Measurements from ENCODE around the gene NUPR2. TPM values are rescaled to one million over a fixed set of nuclear protein-coding genes. Genes with fewer than 3 reads are reported as not detected.
"Not testable (repeated sequence)": the region's sequence is repeated elsewhere in the genome, so short reads cannot be mapped to it uniquely, and the experiment has no call there.

The NUPR2 gene
- total RNA-seq, 2 donors from 2014 or later, result not detected

DNA sequence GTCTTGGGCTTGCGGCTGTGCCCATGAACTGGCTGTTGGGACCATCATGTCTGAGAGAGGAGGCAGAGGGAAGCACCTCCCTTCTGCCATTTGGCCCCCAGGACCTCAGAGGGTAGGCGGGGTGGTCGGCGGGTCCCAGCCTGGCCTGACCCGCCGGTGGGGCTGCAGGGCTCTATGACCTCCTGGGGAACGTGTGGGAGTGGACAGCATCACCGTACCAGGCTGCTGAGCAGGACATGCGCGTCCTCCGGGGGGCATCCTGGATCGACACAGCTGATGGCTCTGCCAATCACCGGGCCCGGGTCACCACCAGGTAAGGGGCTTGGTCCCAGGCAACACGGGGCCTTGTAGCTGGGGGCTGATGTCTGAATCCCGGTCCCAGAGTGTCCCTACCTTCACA lies 38.0 kb downstream of the NUPR2 start:
- Mint-ChIP-seq H3K4me3 (no peak overlapping the region), H3K36me3 (peaks cover 5% of the 10 kb centered on the region), H3K27me3 (no peaks in the 10 kb centered on the region), H3K9me3 (no peaks in the 10 kb centered on the region), H3K4me1 (ENCODE audit: low read depth in 2 of 2) (peaks cover 6 to 10% of the 10 kb centered on the region in 2 donors), H3K27ac (no peak overlapping the region)
- DNase-seq (ENCODE audit: low spot score) (no peak), ATAC-seq (no peak)

DNA sequence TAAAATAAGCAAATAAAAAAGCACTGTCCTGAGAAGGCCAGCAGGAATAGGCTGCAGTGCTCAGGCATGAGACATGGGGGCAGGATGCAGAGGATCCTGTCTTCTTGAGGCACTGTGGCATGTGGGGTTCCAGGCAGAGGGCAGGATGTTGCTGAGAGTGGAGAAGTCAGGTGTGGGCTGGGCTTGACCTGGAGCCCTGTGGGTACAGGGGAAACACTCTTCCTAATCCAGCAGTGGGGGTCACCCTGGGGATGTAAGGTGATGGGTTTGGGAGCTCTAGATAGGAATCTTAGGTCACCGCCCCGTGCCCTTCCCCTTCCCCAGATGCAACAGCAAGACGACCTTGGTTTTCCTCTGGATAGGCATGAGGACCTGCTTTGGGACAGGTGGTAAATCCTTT lies 38.5 kb downstream of the NUPR2 start:
- Mint-ChIP-seq H3K36me3 (peaks cover 5% of the 10 kb centered on the region), H3K4me1 (ENCODE audit: low read depth in 2 of 2) (peaks cover 6 to 10% of the 10 kb centered on the region in 2 donors), H3K4me3 (no peak overlapping the region), H3K27me3 (no peaks in the 10 kb centered on the region), H3K27ac (no peak overlapping the region), H3K9me3 (no peaks in the 10 kb centered on the region)
- DNase-seq (ENCODE audit: low spot score) (no peak), ATAC-seq (no peak)

- peak; percentile 84 to 90 for ATAC-seq
- peak overlapping the region in 1 of 2 donors; percentile 6 for H3K27ac Mint-ChIP-seq
- H3K4me3 Mint-ChIP-seq, result no peak overlapping the region
Measured at GRCh38 chr7:56074371-56074791, 41.8 kb downstream of the NUPR2 start.

GRCh38 chr7:56066376-56066775 lies 49.8 kb downstream of the NUPR2 start:
- not testable (repeated sequence) for H3K9me3 Mint-ChIP-seq; DNase-seq (ENCODE audit: low spot score); H3K27me3 Mint-ChIP-seq; H3K27ac Mint-ChIP-seq; ATAC-seq; H3K4me3 Mint-ChIP-seq
- Mint-ChIP-seq H3K36me3 (peaks cover 32% of the 10 kb centered on the region), H3K4me1 (ENCODE audit: low read depth in 2 of 2) (peaks cover 25 to 29% of the 10 kb centered on the region in 2 donors)

More at GRCh38 chr7:56074371-56074791, 41.8 kb downstream of the NUPR2 start:
- Mint-ChIP-seq H3K27me3 (no peaks in the 10 kb centered on the region), H3K36me3 (peaks cover 10% of the 10 kb centered on the region), H3K9me3 (no peaks in the 10 kb centered on the region), H3K4me1 (ENCODE audit: low read depth in 2 of 2) (peaks cover 6 to 8% of the 10 kb centered on the region in 2 donors)
- peak; percentile 83 for DNase-seq (ENCODE audit: low spot score)

Other genes starting within 250 kb of the NUPR2 start
- gene ZNF713, start 229.0 kb downstream of the NUPR2 start, total RNA-seq, result 1 to 10 TPM; 1.4 to 3.6 TPM
- gene MRPS17, start 164.5 kb downstream of the NUPR2 start, total RNA-seq, result 10 to 100 TPM; 20.9 to 28.7 TPM
- gene NIPSNAP2, start 151.8 kb downstream of the NUPR2 start, total RNA-seq, result 10 to 100 TPM; 22.1 to 29.0 TPM
- 10 to 100 TPM in 1 of 2 donors, 1 to 10 TPM in 1; 9.3 to 28.8 TPM for gene PSPH, start 65.0 kb downstream of the NUPR2 start, total RNA-seq
- gene CCT6A, start 64.7 kb downstream of the NUPR2 start, total RNA-seq, result 100 to 1,000 TPM; 188 to 277 TPM
- gene SUMF2, start 52.1 kb downstream of the NUPR2 start, total RNA-seq, result 100 to 1,000 TPM; 101 to 117 TPM
- 1 to 10 TPM; 1.6 to 6.2 TPM for gene PHKG1, start 23.5 kb downstream of the NUPR2 start, total RNA-seq
- gene CHCHD2, start 9.9 kb downstream of the NUPR2 start, total RNA-seq, result 100 to 1,000 TPM; 419 to 616 TPM